Measurements from ENCODE around the gene PRSS36.

DNA sequence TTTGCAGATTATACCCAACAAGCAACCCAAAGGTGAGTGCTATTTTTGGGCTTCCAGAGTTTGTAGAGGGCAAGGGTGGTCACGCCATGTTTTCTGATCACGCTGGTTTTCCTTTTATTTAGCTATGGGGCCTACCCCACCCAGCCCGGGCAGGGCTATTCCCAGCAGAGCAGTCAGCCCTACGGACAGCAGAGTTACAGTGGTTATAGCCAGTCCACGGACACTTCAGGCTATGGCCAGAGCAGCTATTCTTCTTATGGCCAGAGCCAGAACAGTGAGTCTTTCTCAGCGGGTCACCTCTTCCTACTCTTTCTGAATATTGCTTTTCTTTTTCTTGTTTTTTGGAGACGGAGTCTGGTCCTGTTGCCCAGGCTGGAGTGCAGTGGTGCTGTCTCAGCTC is 32.5 kb upstream of the PRSS36 start:
- TF ChIP-seq, protein P1, sequence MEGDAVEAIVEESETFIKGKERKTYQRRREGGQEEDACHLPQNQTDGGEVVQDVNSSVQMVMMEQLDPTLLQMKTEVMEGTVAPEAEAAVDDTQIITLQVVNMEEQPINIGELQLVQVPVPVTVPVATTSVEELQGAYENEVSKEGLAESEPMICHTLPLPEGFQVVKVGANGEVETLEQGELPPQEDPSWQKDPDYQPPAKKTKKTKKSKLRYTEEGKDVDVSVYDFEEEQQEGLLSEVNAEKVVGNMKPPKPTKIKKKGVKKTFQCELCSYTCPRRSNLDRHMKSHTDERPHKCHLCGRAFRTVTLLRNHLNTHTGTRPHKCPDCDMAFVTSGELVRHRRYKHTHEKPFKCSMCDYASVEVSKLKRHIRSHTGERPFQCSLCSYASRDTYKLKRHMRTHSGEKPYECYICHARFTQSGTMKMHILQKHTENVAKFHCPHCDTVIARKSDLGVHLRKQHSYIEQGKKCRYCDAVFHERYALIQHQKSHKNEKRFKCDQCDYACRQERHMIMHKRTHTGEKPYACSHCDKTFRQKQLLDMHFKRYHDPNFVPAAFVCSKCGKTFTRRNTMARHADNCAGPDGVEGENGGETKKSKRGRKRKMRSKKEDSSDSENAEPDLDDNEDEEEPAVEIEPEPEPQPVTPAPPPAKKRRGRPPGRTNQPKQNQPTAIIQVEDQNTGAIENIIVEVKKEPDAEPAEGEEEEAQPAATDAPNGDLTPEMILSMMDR (IDR thresholded peaks at IDR 0.05 in 4 of 5, conservative IDR thresholded peaks at IDR 0.05 in 1 of 5), result no peak
- TF ChIP-seq POLR2A (IDR thresholded peaks at IDR 0.05), result no peak

Data from gastrocnemius medialis (tissue), 4 donors.